Measurements from ENCODE around the gene SMAD6.

GRCh38 chr15:66715720-66716655 is 14.0 kb downstream of the SMAD6 start:
- TF ChIP-seq EZH2phosphoT487 (IDR thresholded peaks at IDR 0.05; ENCODE audit: unreplicated experiment) (no peak), CREB1 (CRISPR knock-in tag; IDR thresholded peaks at IDR 0.05; ENCODE audit: low read depth) (no peak), CTCF (conservative IDR thresholded peaks at IDR 0.05; ENCODE audit: low read depth in 2 of 2) (no peak)
